HPDE6-E6E7 (cell line): ENCODE measurements around the gene ADAMTS19.
"Not testable (repeated sequence)": the region's sequence is repeated elsewhere in the genome, so short reads cannot be mapped to it uniquely, and the experiment has no call there.

Experiments used
- DNase-seq: peaks from one replicate; pipeline ENCODE4 v3.0.0; 2011; ENCODE audit warnings: missing footprints; ENCODE audit errors: extremely low spot score

Gene ADAMTS19

GRCh38 chr5:129591508-129592160, 131.5 kb downstream of the ADAMTS19 start:
- DNase-seq = no peak

- DNase-seq = no peak
These were observed 133.4 kb downstream of the ADAMTS19 start for GRCh38 chr5:129593525-129593924.

- DNase-seq = no peak
These were observed 141.5 kb downstream of the ADAMTS19 start for GRCh38 chr5:129601576-129601975.

- no peak for DNase-seq
These were observed 148.3 kb downstream of the ADAMTS19 start for GRCh38 chr5:129608350-129608749.

- no peak for DNase-seq
These were observed 149.6 kb downstream of the ADAMTS19 start for GRCh38 chr5:129609710-129610109.

- DNase-seq = no peak
These were observed 156.4 kb downstream of the ADAMTS19 start for GRCh38 chr5:129616517-129616916.

- DNase-seq = no peak
These were observed 157.1 kb downstream of the ADAMTS19 start for GRCh38 chr5:129617206-129617605.

GRCh38 chr5:129619782-129620181, 159.7 kb downstream of the ADAMTS19 start:
- no peak for DNase-seq

GRCh38 chr5:129622531-129622930, 162.4 kb downstream of the ADAMTS19 start:
- DNase-seq = no peak

- DNase-seq = no peak
These were observed 169.5 kb downstream of the ADAMTS19 start for GRCh38 chr5:129629575-129629974.

- no peak for DNase-seq
These were observed 170.0 kb downstream of the ADAMTS19 start for GRCh38 chr5:129630101-129630500.

GRCh38 chr5:129631961-129632360, 171.9 kb downstream of the ADAMTS19 start:
- DNase-seq = no peak

GRCh38 chr5:129637501-129637900, 177.4 kb downstream of the ADAMTS19 start:
- DNase-seq = not testable (repeated sequence)

- no peak for DNase-seq
These were observed 179.2 kb downstream of the ADAMTS19 start for GRCh38 chr5:129639331-129639730.

- DNase-seq = peak; percentile 65
These were observed 192.4 kb downstream of the ADAMTS19 start for GRCh38 chr5:129652349-129653056.

- DNase-seq = no peak
These were observed 192.9 kb downstream of the ADAMTS19 start for GRCh38 chr5:129653057-129653375.

- DNase-seq = no peak
These were observed 193.3 kb downstream of the ADAMTS19 start for GRCh38 chr5:129653442-129653841.

- no peak for DNase-seq
These were observed 196.9 kb downstream of the ADAMTS19 start for GRCh38 chr5:129656952-129657351.

GRCh38 chr5:129658801-129659200, 198.7 kb downstream of the ADAMTS19 start:
- DNase-seq = no peak

GRCh38 chr5:129661366-129662035, 201.4 kb downstream of the ADAMTS19 start:
- DNase-seq = no peak

GRCh38 chr5:129664336-129664937, 204.3 kb downstream of the ADAMTS19 start:
- no peak for DNase-seq

- DNase-seq = peak; percentile 47
These were observed 210.9 kb downstream of the ADAMTS19 start for GRCh38 chr5:129670957-129671500.
